Endothelial cell of umbilical vein (primary cell): ENCODE results near the gene RBM17. TPM values are rescaled to one million over a fixed set of nuclear protein-coding genes. Genes with fewer than 3 reads are reported as not detected.

ENCODE experiments used
- BruUV-seq: library from RNA; stranded (reverse); fragments of 400-500 nt; replicated peaks from 2 replicates; lab custom pipeline; 2021; lab: Mats Ljungman, UMichigan
- CTCF ChIA-PET: fragments of 300-600, 350-600 bp; sonication (Branson Sonifier 250); formaldehyde crosslinking; loops from one replicate; lab custom pipeline; 2021; ENCODE audit warnings: antibody characterized with exemption, inconsistent platforms; lab: Charles Lee
- POLR2A ChIA-PET: fragments of 300-600, 350-600 bp; sonication (Branson Sonifier 250); formaldehyde crosslinking; loops from one replicate; lab custom pipeline; 2021; ENCODE audit warnings: antibody characterized with exemption, inconsistent platforms; lab: Charles Lee
- DNase-seq: peaks from one replicate; pipeline ENCODE4 v3.0.0-alpha.2; 2011; ENCODE audit warnings: low read depth, low spot score
- FAIRE-seq: peaks from 2 replicates; lab custom pipeline; 2011; peaks lifted over from hg19 to GRCh38; lab: Jason Lieb, UNC
- H2AFZ ChIP-seq: 2 replicates; pipeline ENCODE4 v1.6.0; 2012; ENCODE audit warnings: low read depth, low read length, control low read depth, inconsistent platforms
- H3K27ac ChIP-seq: 2 replicates; pipeline ENCODE4 v1.5.1; 2011; ENCODE audit warnings: low read depth, mild to moderate bottlenecking, control low read depth, low read length, moderate library complexity; ENCODE audit not compliant: insufficient read depth
- H3K27me3 ChIP-seq, 2 experiments: 2 replicates each; pipeline versions ENCODE4 v1.6.0 to v1.6.1; 2011; ENCODE audit warnings: low read length in 2 of 2, mixed read lengths in 1 of 2; ENCODE audit not compliant: control insufficient read depth in 2 of 2, insufficient read depth in 2 of 2
- H3K36me3 ChIP-seq, 2 experiments: 2 replicates in 1 of 2; 3 replicates in 1 of 2; pipeline ENCODE4 v1.5.1; 2011; ENCODE audit warnings: low read length in 2 of 2, mild to moderate bottlenecking in 1 of 2, moderate library complexity in 1 of 2; ENCODE audit not compliant: control insufficient read depth in 2 of 2, insufficient read depth in 2 of 2; ENCODE audit errors: extremely low read depth in 1 of 2
- H3K4me1 ChIP-seq: 3 replicates; pipeline ENCODE4 v1.5.1; 2011; ENCODE audit warnings: mild to moderate bottlenecking, low read length; ENCODE audit not compliant: control insufficient read depth, insufficient read depth; ENCODE audit errors: extremely low read depth
- H3K4me2 ChIP-seq: 2 replicates; pipeline ENCODE4 v1.6.1; 2011; ENCODE audit warnings: low read length, control low read depth, mixed read lengths; ENCODE audit not compliant: insufficient read depth
- H3K4me3 ChIP-seq, 3 experiments: fragments of 200-600 bp in 1 of 3; sonication (generic), shearing (Covaris generic) in 1 of 3; replicated peaks in 1 of 3; 2 replicates each; pipeline ENCODE4 v1.5.1; 2011 to 2016; ENCODE audit warnings: control low read depth in 3 of 3, low read length in 3 of 3, mild to moderate bottlenecking in 2 of 3, inconsistent platforms in 1 of 3, low read depth in 1 of 3, moderate library complexity in 1 of 3; ENCODE audit not compliant: insufficient read depth in 1 of 3
- H3K79me2 ChIP-seq: 2 replicates; pipeline ENCODE4 v1.6.0; 2012; ENCODE audit warnings: low read length, inconsistent platforms; ENCODE audit not compliant: control insufficient read depth, insufficient read depth
- H3K9ac ChIP-seq: replicated peaks from 2 replicates; pipeline ENCODE3; 2011; ENCODE audit warnings: low read length, control low read depth; ENCODE audit not compliant: insufficient read depth; ENCODE audit errors: extremely low read depth
- H3K9me1 ChIP-seq: replicated peaks from 3 replicates; pipeline ENCODE4 v1.6.0; 2011; ENCODE audit warnings: mild to moderate bottlenecking, low read length; ENCODE audit not compliant: control insufficient read depth, insufficient read depth; ENCODE audit errors: extremely low read depth
- H3K9me3 ChIP-seq: replicated peaks from 2 replicates; pipeline ENCODE4 v1.5.1; 2012; ENCODE audit warnings: low read length, inconsistent platforms; ENCODE audit not compliant: control insufficient read depth, insufficient read depth
- H4K20me1 ChIP-seq: replicated peaks from 2 replicates; pipeline ENCODE3; 2011; ENCODE audit warnings: mild to moderate bottlenecking, low read length; ENCODE audit not compliant: control insufficient read depth, insufficient read depth; ENCODE audit errors: extremely low read depth
- CTCF ChIP-seq, 2 donors: IDR thresholded peaks; 1 replicate in 1 of 2; 2 replicates in 1 of 2; pipeline ENCODE4 v1.5.1; 2011; ENCODE audit warnings: low read length in 2 of 2, mild to moderate bottlenecking in 2 of 2, moderate library complexity in 2 of 2, control low read depth in 1 of 2, inconsistent platforms in 1 of 2, low read depth in 1 of 2; ENCODE audit not compliant: insufficient read depth in 1 of 2; ENCODE audit errors: extremely low read depth in 1 of 2
- EZH2 ChIP-seq: IDR thresholded peaks from 2 replicates; pipeline ENCODE4 v1.6.1; 2012; ENCODE audit warnings: borderline replicate concordance, low read depth, mild to moderate bottlenecking, moderate library complexity, low read length, inconsistent platforms; ENCODE audit not compliant: severe bottlenecking
- FOS ChIP-seq: IDR thresholded peaks from 2 replicates; pipeline ENCODE4 v1.6.1; 2011; ENCODE audit warnings: mild to moderate bottlenecking, low read length, moderate library complexity, borderline replicate concordance; ENCODE audit not compliant: insufficient read depth
- GATA2 ChIP-seq: IDR thresholded peaks from 2 replicates; pipeline ENCODE4 v1.7.0; 2011; ENCODE audit warnings: low read depth, mild to moderate bottlenecking, moderate library complexity, mixed read lengths, low read length; ENCODE audit not compliant: insufficient read length, insufficient read depth
- JUN ChIP-seq: IDR thresholded peaks from 2 replicates; pipeline ENCODE4 v1.6.1; 2011; ENCODE audit warnings: borderline replicate concordance, low read depth; ENCODE audit not compliant: insufficient read length, insufficient read depth
- MAX ChIP-seq: IDR thresholded peaks from 2 replicates; pipeline ENCODE4 v1.6.1; 2011; ENCODE audit not compliant: insufficient read depth, insufficient read length
- MYC ChIP-seq: IDR thresholded peaks from one replicate; pipeline ENCODE4 v1.6.1; 2011; ENCODE audit warnings: mild to moderate bottlenecking, low read depth, low read length
- POLR2A ChIP-seq: IDR thresholded peaks from 2 replicates; pipeline ENCODE4 v1.6.1; 2012; ENCODE audit warnings: low read depth, mild to moderate bottlenecking, control low read depth, low read length
- POLR2AphosphoS5 ChIP-seq: IDR thresholded peaks from 2 replicates; pipeline ENCODE4 v1.6.1; 2012; ENCODE audit warnings: low read depth, mild to moderate bottlenecking, control low read depth, low read length, moderate library complexity; ENCODE audit not compliant: insufficient read depth
- dilution Hi-C: fragments of 300-500 bp; cut with MboI; formaldehyde crosslinking; loops from one replicate; pipeline ENCODE4 v1.15.0; 2019; ENCODE audit warnings: low sequenced_read_pairs; ENCODE audit not compliant: extremely low pct_ligation_motif_present
- intact Hi-C: fragments of 100-400 bp; cut with micrococcal nuclease; formaldehyde crosslinking; loops from one replicate; pipeline ENCODE4 v1.10.0; 2022
- polyA plus RNA-seq, 4 experiments: library from polyadenylated mRNA; depleted of rRNA in 3 of 4; stranded (reverse) in 3 of 4; unstranded in 1 of 4; fragments of >200 nt; gene quantifications; 2 replicates each; pipeline versions ENCODE4 v1.2.1 to v1.2.3, GENCODE V29; 2011 to 2012; ENCODE audit warnings: missing spikeins in 1 of 4
- total RNA-seq: library from RNA; stranded (reverse); gene quantifications from 2 replicates; pipeline ENCODE4 v1.2.3, GENCODE V29; 2021

Gene RBM17
- total and polyA plus RNA-seq, 2 donors (not counting 3 experiments of a cell fraction or from before 2014, with no cell fraction given), result 23.1 to 148 TPM

- CTCF ChIA-PET, result interaction anchor here (0.9 to 2.1 kb wide), 5 partner anchors 9 to 67 kb away, joined by 3 to 6 read pairs (median 4); partner anchors contain the start of gene PFKFB3
- Histone ChIP-seq H2AFZ (no peak overlapping the region), H3K4me2 (no peak overlapping the region), H3K9ac (no peak overlapping the region), H3K27ac (no peak overlapping the region), H3K4me3 (no peak overlapping the region), H3K79me2 (no peaks in the 10 kb centered on the region), H3K9me1 (no peaks in the 10 kb centered on the region), H3K27me3 (peaks cover 2 to 9% of the 10 kb centered on the region in 2 experiments), H3K4me1 (no peaks in the 10 kb centered on the region), H4K20me1 (no peaks in the 10 kb centered on the region), H3K36me3 (no peaks in the 10 kb centered on the region), H3K9me3 (no peaks in the 10 kb centered on the region)
- intact Hi-C loops, result no loop called here
- no peak for TF ChIP-seq CTCF (IDR thresholded peaks at IDR 0.05; ENCODE audit: extremely low read depth in 1 of 2, insufficient read depth in 1 of 2, low read depth in 1 of 2, low read length in 2 of 2)
- TF ChIP-seq MAX, result no peak
- no peak for TF ChIP-seq EZH2
- TF ChIP-seq POLR2A, result no peak
- TF ChIP-seq POLR2AphosphoS5, result no peak
- no peak for TF ChIP-seq GATA2
- TF ChIP-seq MYC, result no peak
- no peak for TF ChIP-seq FOS
- no peak for TF ChIP-seq JUN
- POLR2A ChIA-PET, result interaction anchor here (0.9 kb wide), 1 partner anchor 9 kb away, joined by 6 read pairs; no protein-coding TSS in a partner anchor
- DNase-seq (no peak), FAIRE-seq (no peak)
- dilution Hi-C loops, result no loop called here
- BruUV-seq, result no TSS peak
Measured at GRCh38 chr10:6135039-6135438, 46.2 kb downstream of the RBM17 start.
